H9 (cell line): ENCODE results near the gene CDK17. TPM values are rescaled to one million over a fixed set of nuclear protein-coding genes. Genes with fewer than 3 reads are reported as not detected.

ENCODE experiments used
- DNase-seq: peaks from one replicate; pipeline ENCODE4 v3.0.0-alpha.2; 2017
- H2AFZ ChIP-seq: one replicate; pipeline ENCODE4 v1.6.1; 2013; ENCODE audit warnings: mild to moderate bottlenecking, low read length, control low read depth, moderate library complexity
- H2AK5ac ChIP-seq: 2 replicates; pipeline ENCODE4 v1.6.1; 2013; ENCODE audit warnings: low read length, control low read depth, mixed read lengths; ENCODE audit not compliant: insufficient read length
- H2BK120ac ChIP-seq: one replicate; pipeline ENCODE4 v1.6.1; 2013; ENCODE audit warnings: low read depth, mild to moderate bottlenecking, low read length, control low read depth, inconsistent platforms; ENCODE audit not compliant: poor library complexity, severe bottlenecking
- H2BK12ac ChIP-seq: 2 replicates; pipeline ENCODE4 v1.6.1; 2013; ENCODE audit warnings: low read length, control low read depth, mixed read lengths, low read depth; ENCODE audit not compliant: insufficient read length
- H2BK15ac ChIP-seq: 2 replicates; pipeline ENCODE4 v1.6.1; 2013; ENCODE audit warnings: low read depth, low read length, control low read depth
- H2BK20ac ChIP-seq: one replicate; pipeline ENCODE4 v1.6.1; 2013; ENCODE audit warnings: low read depth, mild to moderate bottlenecking, low read length, control low read depth, inconsistent platforms; ENCODE audit not compliant: poor library complexity, severe bottlenecking
- H2BK5ac ChIP-seq: 2 replicates; pipeline ENCODE4 v1.6.1; 2013; ENCODE audit warnings: low read length, control low read depth, mixed read lengths; ENCODE audit not compliant: insufficient read length
- H3K14ac ChIP-seq: 2 replicates; pipeline ENCODE4 v1.6.1; 2013; ENCODE audit warnings: low read length, control low read depth; ENCODE audit not compliant: insufficient read depth
- H3K18ac ChIP-seq: 2 replicates; pipeline ENCODE4 v1.6.1; 2013; ENCODE audit warnings: low read depth, mild to moderate bottlenecking, mixed read lengths, low read length, control low read depth; ENCODE audit not compliant: insufficient read length
- H3K23ac ChIP-seq: 2 replicates; pipeline ENCODE4 v1.6.1; 2013; ENCODE audit warnings: low read length, control low read depth, mixed read lengths, low read depth; ENCODE audit not compliant: insufficient read length
- H3K23me2 ChIP-seq: 2 replicates; pipeline ENCODE4 v1.6.1; 2013; ENCODE audit warnings: low read depth, mild to moderate bottlenecking, mixed read lengths, low read length, control low read depth; ENCODE audit not compliant: insufficient read length, poor library complexity, severe bottlenecking
- H3K27ac ChIP-seq: 2 replicates; pipeline ENCODE4 v1.5.1; 2013; ENCODE audit warnings: low read length, control low read depth, mixed read lengths, low read depth; ENCODE audit not compliant: insufficient read length
- H3K27me3 ChIP-seq: 2 replicates; pipeline ENCODE4 v1.6.1; 2013; ENCODE audit warnings: low read length, control low read depth, inconsistent platforms; ENCODE audit not compliant: insufficient read depth
- H3K4ac ChIP-seq: 2 replicates; pipeline ENCODE4 v1.6.1; 2013; ENCODE audit warnings: low read depth, mild to moderate bottlenecking, control low read depth, inconsistent platforms, low read length, moderate library complexity
- H3K4me1 ChIP-seq: 2 replicates; pipeline ENCODE4 v1.6.1; 2013; ENCODE audit warnings: low read length, control low read depth, inconsistent platforms; ENCODE audit not compliant: insufficient read depth
- H3K4me2 ChIP-seq: 2 replicates; pipeline ENCODE4 v1.6.1; 2013; ENCODE audit warnings: low read length, control low read depth, mixed read lengths; ENCODE audit not compliant: insufficient read length, insufficient read depth
- H3K56ac ChIP-seq: 2 replicates; pipeline ENCODE4 v1.6.1; 2013; ENCODE audit warnings: low read depth, mild to moderate bottlenecking, mixed read lengths, low read length, control low read depth; ENCODE audit not compliant: insufficient read length
- H3K79me1 ChIP-seq: 2 replicates; pipeline ENCODE4 v1.6.1; 2013; ENCODE audit warnings: low read depth, mild to moderate bottlenecking, moderate library complexity, low read length, control low read depth, inconsistent platforms; ENCODE audit not compliant: insufficient read depth, poor library complexity, severe bottlenecking
- H3K79me2 ChIP-seq: 2 replicates; pipeline ENCODE4 v1.6.1; 2013; ENCODE audit warnings: low read length, control low read depth, inconsistent platforms; ENCODE audit not compliant: insufficient read depth
- H3K9ac ChIP-seq: 2 replicates; pipeline ENCODE4 v1.6.1; 2013; ENCODE audit warnings: low read length, control low read depth, mixed read lengths; ENCODE audit not compliant: insufficient read length; ENCODE audit errors: extremely low read depth
- H3K9me3 ChIP-seq: one replicate; pipeline ENCODE4 v1.6.1; 2013; ENCODE audit warnings: low read depth, low read length, inconsistent platforms; ENCODE audit not compliant: control insufficient read depth
- H3T11ph ChIP-seq: one replicate; pipeline ENCODE4 v1.6.1; 2013; ENCODE audit warnings: mild to moderate bottlenecking, low read length, control low read depth, inconsistent platforms
- H4K20me1 ChIP-seq: one replicate; pipeline ENCODE4 v1.6.1; 2013; ENCODE audit not compliant: control insufficient read depth, insufficient read length, insufficient read depth
- H4K5ac ChIP-seq: 2 replicates; pipeline ENCODE4 v1.6.1; 2013; ENCODE audit warnings: low read depth, mild to moderate bottlenecking, mixed read lengths, low read length, control low read depth; ENCODE audit not compliant: insufficient read length
- H4K8ac ChIP-seq: replicated peaks from 2 replicates; pipeline ENCODE4 v1.6.1; 2013; ENCODE audit warnings: low read length, control low read depth, mixed read lengths, low read depth; ENCODE audit not compliant: insufficient read length
- H4K91ac ChIP-seq: 2 replicates; pipeline ENCODE4 v1.6.1; 2013; ENCODE audit warnings: low read depth, mild to moderate bottlenecking, moderate library complexity, mixed read lengths, low read length, control low read depth; ENCODE audit not compliant: insufficient read length
- H3K27ac Mint-ChIP-seq, 3 experiments: 2 replicates in 2 of 3; 3 replicates in 1 of 3; pipeline ENCODE4 v1.8.0; 2020 to 2021; ENCODE audit warnings: mixed read lengths in 3 of 3, mild to moderate bottlenecking in 1 of 3, moderate library complexity in 1 of 3
- H3K27me3 Mint-ChIP-seq: 2 replicates; pipeline ENCODE4 v1.8.0; 2021; ENCODE audit warnings: low read depth, mild to moderate bottlenecking, moderate library complexity, mixed read lengths
- H3K36me3 Mint-ChIP-seq, 3 experiments: 2 replicates in 2 of 3; 3 replicates in 1 of 3; pipeline ENCODE4 v1.8.0; 2020 to 2021; ENCODE audit warnings: low read depth in 3 of 3, mixed read lengths in 3 of 3; ENCODE audit not compliant: insufficient read depth in 1 of 3
- H3K4me1 Mint-ChIP-seq, 2 experiments: 2 replicates each; pipeline ENCODE4 v1.8.0; 2020; ENCODE audit warnings: mixed read lengths in 2 of 2
- H3K4me3 Mint-ChIP-seq, 2 experiments: 2 replicates in 1 of 2; 3 replicates in 1 of 2; pipeline ENCODE4 v1.8.0; 2020 to 2021; ENCODE audit warnings: mild to moderate bottlenecking in 2 of 2, mixed read lengths in 2 of 2, moderate library complexity in 1 of 2
- H3K9me3 Mint-ChIP-seq, 2 experiments: 2 replicates in 1 of 2; 3 replicates in 1 of 2; pipeline ENCODE4 v1.8.0; 2020; ENCODE audit warnings: mild to moderate bottlenecking in 2 of 2, mixed read lengths in 2 of 2, moderate library complexity in 1 of 2
- WGBS: extraction: QIAGEN DNeasy Blood & Tissue Kit; methylation state at CpG from one replicate; pipeline ENCODE4 v1.1.7; 2013; ENCODE audit warnings: missing lambda C conversion rate, low lambda C conversion rate, mixed read lengths; ENCODE audit not compliant: insufficient read length; ENCODE audit errors: extremely low coverage; 5-methylcytosine and 5-hydroxymethylcytosine counted together
- total RNA-seq: library from RNA; stranded (reverse); gene quantifications from 2 replicates; pipeline ENCODE4 v1.2.1, GENCODE V29; 2021
- TF ChIP-seq, protein P1 (sequence below): fragments of 200-600 bp; sonication (generic); conservative IDR thresholded peaks from 3 replicates; pipeline ENCODE4 v1.8.0; 2021; ENCODE audit warnings: antibody characterized with exemption, mild to moderate bottlenecking

The CDK17 gene
- total RNA-seq, 1 experiment from 2014 or later: 28.8 TPM

DNA sequence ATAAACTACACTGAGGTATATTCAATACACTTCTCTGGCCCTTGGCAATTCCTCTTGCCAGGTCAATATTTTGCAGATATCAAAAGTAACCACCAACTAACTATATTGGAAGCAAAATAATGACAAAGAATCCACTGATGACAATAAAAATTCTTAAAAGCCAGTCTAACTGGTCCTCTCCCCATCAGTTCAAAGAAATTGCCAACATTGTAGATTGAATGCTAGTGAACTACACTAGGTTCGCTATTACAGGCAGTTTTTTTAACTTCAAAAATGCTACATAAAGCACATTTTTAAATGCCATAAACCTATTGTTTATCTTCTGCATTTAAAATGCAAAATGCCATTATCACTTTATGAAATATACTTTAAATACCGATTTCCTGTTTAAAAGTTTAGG, 4.0 kb downstream of the CDK17 start:
- Histone ChIP-seq H3K9me3 (no peaks in the 10 kb centered on the region), H3K79me2 (peaks cover 6% of the 10 kb centered on the region; the same call in 1 of the 2 replicates), H2AFZ (no peak overlapping the region), H3K23ac (no peak overlapping the region), H2BK5ac (no peak overlapping the region), H2AK5ac (no peak overlapping the region), H3K56ac (no peak overlapping the region), H4K5ac (no peak overlapping the region), H3K27me3 (no peaks in the 10 kb centered on the region), H4K8ac (no peak overlapping the region), H3K79me1 (no peaks in the 10 kb centered on the region), H3K18ac (no peak overlapping the region), H4K20me1 (no peaks in the 10 kb centered on the region), H3K23me2 (peaks cover 14% of the 10 kb centered on the region), H2BK120ac (no peak overlapping the region), H3K4me2 (no peak overlapping the region), H2BK20ac (no peak overlapping the region), H3K4ac (no peak overlapping the region), H3K27ac (no peak overlapping the region), H3T11ph (no peak overlapping the region), H2BK15ac (no peak overlapping the region), H2BK12ac (no peak overlapping the region), H3K9ac (no peak overlapping the region), H4K91ac (no peak overlapping the region), H3K14ac (no peak overlapping the region), H3K4me1 (peaks cover 3% of the 10 kb centered on the region; the same call in 1 of the 2 replicates)
- Mint-ChIP-seq H3K27me3 (no peaks in the 10 kb centered on the region; the same call in 1 of the 2 replicates), H3K36me3 (no peaks in the 10 kb centered on the region), H3K27ac (no peak overlapping the region), H3K9me3 (no peaks in the 10 kb centered on the region), H3K4me1 (peaks cover 42 to 44% of the 10 kb centered on the region in 2 experiments), H3K4me3 (no peak overlapping the region)
- WGBS: no CpG with 5 or more reads among the region's 2 CpGs
- DNase-seq: no peak
- TF ChIP-seq, protein P1, sequence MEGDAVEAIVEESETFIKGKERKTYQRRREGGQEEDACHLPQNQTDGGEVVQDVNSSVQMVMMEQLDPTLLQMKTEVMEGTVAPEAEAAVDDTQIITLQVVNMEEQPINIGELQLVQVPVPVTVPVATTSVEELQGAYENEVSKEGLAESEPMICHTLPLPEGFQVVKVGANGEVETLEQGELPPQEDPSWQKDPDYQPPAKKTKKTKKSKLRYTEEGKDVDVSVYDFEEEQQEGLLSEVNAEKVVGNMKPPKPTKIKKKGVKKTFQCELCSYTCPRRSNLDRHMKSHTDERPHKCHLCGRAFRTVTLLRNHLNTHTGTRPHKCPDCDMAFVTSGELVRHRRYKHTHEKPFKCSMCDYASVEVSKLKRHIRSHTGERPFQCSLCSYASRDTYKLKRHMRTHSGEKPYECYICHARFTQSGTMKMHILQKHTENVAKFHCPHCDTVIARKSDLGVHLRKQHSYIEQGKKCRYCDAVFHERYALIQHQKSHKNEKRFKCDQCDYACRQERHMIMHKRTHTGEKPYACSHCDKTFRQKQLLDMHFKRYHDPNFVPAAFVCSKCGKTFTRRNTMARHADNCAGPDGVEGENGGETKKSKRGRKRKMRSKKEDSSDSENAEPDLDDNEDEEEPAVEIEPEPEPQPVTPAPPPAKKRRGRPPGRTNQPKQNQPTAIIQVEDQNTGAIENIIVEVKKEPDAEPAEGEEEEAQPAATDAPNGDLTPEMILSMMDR: no peak
